Gastroesophageal sphincter (tissue), 4 donors: ENCODE results near the gene ZNF680. TPM values are rescaled to one million over a fixed set of nuclear protein-coding genes. Genes with fewer than 3 reads are reported as not detected.
"Not testable (repeated sequence)": the region's sequence is repeated elsewhere in the genome, so short reads cannot be mapped to it uniquely, and the experiment has no call there.

Source experiments
- ATAC-seq: fragments of 150-250 bp; one replicate; pipeline ENCODE4 v1.9.1; 2016; ENCODE audit warnings: mild to moderate bottlenecking, moderate library complexity
- H3K27ac ChIP-seq, 4 donors: fragments of 200-600 bp; sonication (generic) in 3 of 4; 1 replicate in 3 of 4; 2 replicates in 1 of 4; pipeline ENCODE4 v1.5.1; 2016 to 2019
- H3K27me3 ChIP-seq: fragments of 200-600 bp; sonication (generic); one replicate; pipeline ENCODE4 v1.5.1; 2019
- H3K36me3 ChIP-seq, 2 donors: fragments of 200-600 bp; sonication (generic); one replicate each; pipeline ENCODE4 v1.5.1; 2019; ENCODE audit warnings: control low read depth in 1 of 2
- H3K4me1 ChIP-seq, 3 donors: fragments of 200-600 bp; sonication (generic); 1 replicate in 2 of 3; 2 replicates in 1 of 3; pipeline ENCODE4 v1.5.1; 2016 to 2019; ENCODE audit warnings: control low read depth in 2 of 3
- H3K4me3 ChIP-seq, 2 donors: fragments of 200-600 bp; sonication (generic); one replicate each; pipeline ENCODE4 v1.5.1; 2019; ENCODE audit warnings: mild to moderate bottlenecking in 1 of 2, moderate library complexity in 1 of 2
- H3K9me3 ChIP-seq, 3 donors: fragments of 200-600 bp; sonication (generic); one replicate each; pipeline ENCODE4 v1.5.1; 2017 to 2019; ENCODE audit warnings: control low read depth in 2 of 3
- CTCF ChIP-seq, 4 experiments: fragments of 200-600 bp in 2 of 4; fragments of 450-650 bp in 2 of 4; sonication (generic) in 1 of 4; IDR thresholded peaks; one replicate each; pipeline ENCODE4 v1.5.1; 2017 to 2019; ENCODE audit warnings: antibody characterized with exemption in 4 of 4, mild to moderate bottlenecking in 2 of 4, moderate library complexity in 2 of 4
- EP300 ChIP-seq: sonication (generic); formaldehyde crosslinking; IDR thresholded peaks from one replicate; pipeline ENCODE4 v1.6.1; 2017; ENCODE audit warnings: antibody characterized with exemption, mild to moderate bottlenecking
- POLR2A ChIP-seq, 2 donors: fragments of 450-650 bp; IDR thresholded peaks; one replicate each; pipeline ENCODE4 v1.6.1; 2017; ENCODE audit warnings: antibody characterized with exemption in 2 of 2, mild to moderate bottlenecking in 2 of 2, moderate library complexity in 1 of 2
- POLR2AphosphoS5 ChIP-seq: sonication (generic); formaldehyde crosslinking; IDR thresholded peaks from one replicate; pipeline ENCODE4 v1.6.1; 2017; ENCODE audit warnings: antibody characterized with exemption
- WGBS, 2 donors: methylation state at CpG; one replicate each; pipeline ENCODE4 v1.1.5; 2018; ENCODE audit warnings: low coverage in 1 of 2; 5-methylcytosine and 5-hydroxymethylcytosine counted together
- total RNA-seq, 4 donors: library from RNA; depleted of rRNA; stranded (reverse); fragments of >200 nt; gene quantifications; one replicate each; pipeline ENCODE4 v1.1.0, GENCODE V29; 2016

ZNF680 gene
- total RNA-seq, 4 donors from 2014 or later: 6.8 to 18.5 (median 9.7) TPM

- WGBS, 2 donors: 71 to 80% methylated on average over 4 to 8 of the region's 8 CpGs
- no peaks in the 10 kb centered on the region for H3K27me3 ChIP-seq
- H3K9me3 ChIP-seq: no peaks in the 10 kb centered on the region
- no peak for TF ChIP-seq POLR2A (IDR thresholded peaks at IDR 0.05)
- TF ChIP-seq CTCF (IDR thresholded peaks at IDR 0.05): no peak
- TF ChIP-seq EP300: no peak
- no peak for TF ChIP-seq POLR2AphosphoS5
- H3K4me1 ChIP-seq: peaks cover 0 to 50% (median 22%) of the 10 kb centered on the region in 3 donors
- peaks cover 0 to 7% of the 10 kb centered on the region in 2 donors for H3K36me3 ChIP-seq
- ATAC-seq: no peak
- no peak overlapping the region for H3K4me3 ChIP-seq
- H3K27ac ChIP-seq: peak overlapping the region in 2 of 4 donors; percentile 68 to 75
These were observed 5.1 kb downstream of the ZNF680 start for GRCh38 chr7:64557601-64558322.

GRCh38 chr7:64555046-64555445, 7.8 kb downstream of the ZNF680 start:
- Histone ChIP-seq H3K4me3 (no peak overlapping the region), H3K27ac (no peak overlapping the region), H3K27me3 (no peaks in the 10 kb centered on the region), H3K4me1 (peaks cover 0 to 45% (median 20%) of the 10 kb centered on the region in 3 donors), H3K36me3 (peaks cover 0 to 7% of the 10 kb centered on the region in 2 donors), H3K9me3 (no peaks in the 10 kb centered on the region)
- ATAC-seq: no peak
- TF ChIP-seq POLR2A (IDR thresholded peaks at IDR 0.05): no peak
- TF ChIP-seq EP300: no peak
- TF ChIP-seq CTCF (IDR thresholded peaks at IDR 0.05): no peak
- no peak for TF ChIP-seq POLR2AphosphoS5

- not testable (repeated sequence) for H3K4me3 ChIP-seq, H3K27me3 ChIP-seq, H3K9me3 ChIP-seq, ATAC-seq, H3K36me3 ChIP-seq, H3K27ac ChIP-seq
- peaks cover 0 to 36% (median 17%) of the 10 kb centered on the region in 3 donors for H3K4me1 ChIP-seq
- WGBS, 2 donors: 100% methylated on average over 1 of the region's 28 CpGs; no CpG with 5 or more reads in 1 of the 2 donors
These were observed 8.7 kb downstream of the ZNF680 start for GRCh38 chr7:64554188-64554587.

GRCh38 chr7:64551375-64552142, 11.3 kb downstream of the ZNF680 start:
- peaks cover 0 to 18% (median 6%) of the 10 kb centered on the region in 3 donors for H3K4me1 ChIP-seq
- no peak for ATAC-seq
- H3K27ac ChIP-seq: peak overlapping the region in 2 of 4 donors; percentile 32 to 49

More at GRCh38 chr7:64551375-64552142, 11.3 kb downstream of the ZNF680 start:
- 69 to 74% methylated on average over 5 of the region's 6 CpGs for WGBS, 2 donors
- H3K4me3 ChIP-seq: no peak overlapping the region
- peaks cover 0 to 10% of the 10 kb centered on the region in 2 donors for H3K36me3 ChIP-seq
- TF ChIP-seq CTCF (IDR thresholded peaks at IDR 0.05) (no peak), POLR2A (IDR thresholded peaks at IDR 0.05) (no peak), POLR2AphosphoS5 (no peak), EP300 (no peak)
- H3K27me3 ChIP-seq: no peaks in the 10 kb centered on the region
- H3K9me3 ChIP-seq: no peaks in the 10 kb centered on the region
